HG03575 (cell line): ENCODE data around the gene FOXE1.

ENCODE experiments used
- ATAC-seq: cut with Tn5 transposase; IDR thresholded peaks from one replicate; pipeline ENCODE4 v1.9.1; 2021; ENCODE audit not compliant: unreplicated experiment, insufficient number of reproducible peaks, low FRiP score; ENCODE audit errors: extremely low read depth

FOXE1 gene

GRCh38 chr9:97853056-97853843 is at the start of gene FOXE1:
TSS of gene FOXE1 (plus strand) at chr9:97853226. CDS start at chr9:97853915, 689 bp downstream.
- no peak for ATAC-seq

- ATAC-seq = no peak
These were observed 49.0 kb upstream of the FOXE1 start for GRCh38 chr9:97804059-97804365.

GRCh38 chr9:97806721-97807120 is 46.3 kb upstream of the FOXE1 start:
- ATAC-seq = no peak

DNA sequence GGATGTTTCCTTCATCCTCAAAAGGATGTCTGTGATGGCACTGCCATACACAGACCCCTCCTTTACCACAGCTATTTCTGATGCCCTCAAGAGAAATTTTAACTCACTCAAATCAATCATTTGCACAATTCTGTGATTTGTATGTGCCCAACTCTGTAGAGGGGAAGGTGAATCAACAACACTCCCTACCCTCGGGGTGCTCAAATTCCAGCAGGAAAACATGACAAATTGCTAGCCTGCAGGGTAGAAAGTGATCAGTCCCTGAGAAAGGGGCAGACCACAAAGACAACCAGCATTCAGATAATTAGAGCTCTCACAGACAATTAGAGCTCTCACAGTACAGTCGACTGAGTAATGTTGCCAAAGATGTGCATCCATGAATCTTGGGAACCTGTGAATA is 45.3 kb upstream of the FOXE1 start:
- no peak for ATAC-seq

DNA sequence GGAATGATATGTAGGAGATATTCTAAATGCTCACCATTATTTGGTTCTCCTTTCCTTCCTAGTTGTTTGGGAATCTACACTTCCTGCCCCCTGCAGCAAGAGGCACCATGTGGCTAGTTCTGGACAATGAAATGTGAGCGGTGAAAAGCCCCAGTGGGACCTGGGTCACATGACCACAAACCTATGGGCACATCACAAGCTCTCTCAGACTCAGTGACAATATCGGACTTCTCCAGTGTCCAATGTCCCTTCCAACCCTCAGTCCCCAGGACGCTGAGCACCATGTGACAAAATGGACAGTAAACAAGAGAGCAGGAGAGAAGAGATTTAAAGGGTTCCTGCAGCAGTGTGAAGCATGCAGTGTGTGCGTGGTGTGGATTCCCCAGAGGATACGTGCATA is 44.6 kb upstream of the FOXE1 start:
- ATAC-seq = no peak

GRCh38 chr9:97808972-97809371 is 44.1 kb upstream of the FOXE1 start:
- no peak for ATAC-seq

DNA sequence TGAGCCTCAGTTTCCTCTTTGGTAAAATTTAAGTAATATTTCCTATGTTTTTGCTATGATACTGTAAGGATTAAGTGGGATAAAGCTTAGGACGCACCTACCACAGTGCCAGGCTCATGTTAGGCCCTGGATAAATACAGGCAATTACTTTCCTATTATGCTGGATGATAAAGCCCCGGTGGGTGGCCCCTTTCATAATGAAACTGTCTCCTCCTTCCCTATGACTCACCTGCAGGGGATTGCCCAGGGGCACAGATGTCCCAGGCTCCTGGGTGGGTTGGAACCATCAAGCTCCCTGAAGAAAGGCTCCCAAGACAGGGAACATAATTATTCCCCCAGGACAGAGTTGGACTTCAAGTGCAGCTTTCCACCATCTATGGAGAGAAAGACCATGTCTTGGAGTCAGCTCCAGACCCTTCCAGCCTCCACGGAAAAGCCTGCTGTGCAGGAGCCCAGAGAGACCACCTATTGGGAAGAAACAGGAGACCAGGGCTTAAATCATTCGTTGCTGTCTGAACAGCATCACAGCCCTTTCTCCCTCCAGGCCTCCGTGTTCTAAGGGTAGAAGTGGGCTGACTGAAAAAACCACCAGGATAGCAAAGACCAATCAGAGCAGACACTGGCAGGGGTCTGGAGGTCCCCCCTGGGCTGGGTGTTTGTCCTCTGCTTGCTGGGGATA is 43.2 kb upstream of the FOXE1 start:
- no peak for ATAC-seq

GRCh38 chr9:97811533-97812246 is 41.3 kb upstream of the FOXE1 start:
- no peak for ATAC-seq

DNA sequence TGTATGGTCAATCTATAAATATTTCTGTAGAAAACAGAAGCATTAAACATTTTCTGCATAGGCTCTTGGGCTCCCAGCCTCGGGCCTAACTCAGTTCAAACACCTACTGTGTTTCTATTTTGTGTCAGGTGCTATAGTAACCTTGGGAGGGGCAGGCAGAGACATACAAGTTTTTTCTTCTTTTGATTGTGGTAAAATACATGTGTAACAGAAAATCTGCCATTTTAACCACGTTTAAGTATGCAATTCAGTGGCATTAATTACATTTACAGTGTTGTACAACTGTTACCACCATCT is 40.8 kb upstream of the FOXE1 start:
- no peak for ATAC-seq

- no peak for ATAC-seq
These were observed 40.0 kb upstream of the FOXE1 start for GRCh38 chr9:97813072-97813471.

DNA sequence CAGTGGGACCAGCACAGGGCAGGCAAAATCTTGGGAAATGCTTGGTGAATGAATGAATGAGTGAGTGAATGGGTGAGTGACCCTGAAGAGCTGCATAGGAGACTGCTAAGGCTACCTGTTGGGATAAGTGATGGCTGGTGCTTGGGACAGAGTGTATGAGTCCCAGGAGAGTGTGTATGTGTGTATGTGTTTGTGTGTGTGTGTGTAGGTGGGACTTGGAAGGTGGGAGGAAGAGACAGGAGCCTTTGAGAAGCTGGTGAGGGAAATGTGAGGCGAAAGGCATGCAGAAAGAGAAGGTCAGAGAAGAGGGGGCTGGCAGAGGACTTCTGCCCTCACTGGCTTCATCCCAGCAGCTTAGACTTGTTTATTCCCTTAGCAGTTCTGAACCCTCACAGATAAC is 33.3 kb upstream of the FOXE1 start:
- ATAC-seq = no peak

GRCh38 chr9:97820373-97820772 is 32.7 kb upstream of the FOXE1 start:
- no peak for ATAC-seq

GRCh38 chr9:97830884-97831829 is 21.9 kb upstream of the FOXE1 start:
- no peak for ATAC-seq

DNA sequence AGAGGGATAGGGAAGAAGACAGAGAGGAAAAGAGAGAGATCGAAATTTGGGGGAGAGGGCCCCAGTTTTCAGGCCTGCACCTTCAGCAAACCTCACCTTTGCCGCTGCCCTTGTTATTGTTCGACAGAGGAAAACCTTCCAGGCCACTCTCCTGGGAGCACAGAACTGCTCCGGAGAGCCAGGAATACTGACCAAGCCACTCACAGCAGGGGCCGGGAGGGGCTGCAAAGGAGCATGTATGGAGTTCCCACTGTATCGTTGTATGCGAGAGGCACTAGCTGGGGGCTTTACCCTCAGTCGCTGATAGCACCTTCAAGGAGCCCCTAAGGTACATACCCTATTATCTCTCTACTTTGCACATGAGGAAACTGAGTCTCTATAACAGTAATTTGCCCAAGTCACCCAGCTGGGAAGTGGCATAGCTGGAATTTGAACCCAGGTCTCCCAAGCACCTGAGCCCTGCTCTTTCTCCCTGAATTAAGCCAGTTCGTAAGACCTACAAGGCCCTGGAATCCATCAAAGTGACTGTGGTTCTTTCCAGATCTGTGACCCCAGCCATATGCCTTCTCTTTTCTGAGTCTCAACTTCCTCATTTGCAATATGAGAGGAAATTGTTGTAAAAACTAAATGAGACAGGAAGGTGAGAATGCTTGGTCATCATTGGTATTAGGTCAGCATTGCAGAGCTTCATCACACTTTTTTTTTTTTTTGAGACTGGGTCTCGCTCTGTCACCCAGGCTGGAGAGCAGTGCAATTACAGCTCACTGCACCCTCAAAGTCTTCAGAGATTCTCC is 21.0 kb upstream of the FOXE1 start:
- ATAC-seq = no peak

DNA sequence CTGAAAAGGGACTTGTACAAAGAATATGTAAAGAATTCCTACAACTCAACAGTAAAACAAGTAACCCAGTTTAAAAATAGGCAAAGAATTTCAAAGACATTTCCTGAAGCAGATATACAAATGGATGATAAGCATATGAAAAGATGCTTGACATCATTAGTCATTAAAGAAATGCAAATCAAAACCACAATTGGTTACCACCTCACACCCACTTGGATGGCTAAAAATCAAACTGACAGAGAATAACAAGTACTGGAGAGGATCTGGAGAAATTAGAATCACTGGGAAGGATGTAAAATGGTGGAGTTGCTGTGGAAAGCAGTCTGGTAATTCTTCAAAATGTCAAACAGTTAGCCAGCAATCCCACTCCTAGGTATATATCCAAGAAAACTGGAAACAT is 12.5 kb upstream of the FOXE1 start:
- no peak for ATAC-seq

DNA sequence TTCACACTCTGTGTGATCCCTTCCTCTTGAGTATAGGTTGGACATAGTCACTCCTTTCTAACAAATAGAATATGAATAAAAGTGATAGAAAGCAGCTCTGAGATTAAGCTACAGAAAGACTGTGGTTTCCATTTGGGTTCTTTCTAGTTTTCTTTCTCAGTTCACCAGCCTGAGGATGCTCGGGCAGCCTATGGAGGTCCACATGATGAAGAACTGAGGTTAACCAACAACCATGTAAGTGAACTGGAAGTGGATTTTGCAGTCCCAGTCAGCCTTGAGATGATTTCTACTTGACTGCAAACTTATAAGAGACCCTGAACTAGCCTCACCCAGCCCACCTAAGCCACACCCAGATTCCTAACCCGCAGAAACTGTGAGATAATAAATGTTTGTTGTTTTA is 10.1 kb upstream of the FOXE1 start:
- ATAC-seq = no peak

- no peak for ATAC-seq
These were observed 7.9 kb upstream of the FOXE1 start for GRCh38 chr9:97845130-97845529.

- ATAC-seq = no peak
These were observed 7.3 kb upstream of the FOXE1 start for GRCh38 chr9:97845763-97846162.

DNA sequence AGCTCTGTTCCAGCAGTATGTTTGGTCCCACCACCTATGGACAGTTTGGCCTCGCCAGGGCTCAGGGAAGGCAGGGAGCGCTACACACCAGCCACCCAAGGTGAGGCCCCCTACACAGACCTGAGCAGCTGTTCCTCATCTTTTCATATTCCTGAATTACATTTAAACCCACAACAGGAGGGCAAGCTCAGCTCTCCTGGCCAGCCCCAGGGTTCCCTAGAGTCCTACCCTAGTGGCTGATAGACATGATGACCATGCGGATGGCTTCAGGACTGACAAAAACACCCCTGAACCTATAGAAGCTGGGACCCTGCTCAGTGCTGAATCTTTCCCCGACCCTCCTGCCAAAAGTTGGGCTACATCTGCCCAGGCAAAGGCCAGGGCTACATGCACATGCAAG is 6.7 kb upstream of the FOXE1 start:
- no peak for ATAC-seq
